ENCODE measurements around the gene SELENON. TPM values are rescaled to one million over a fixed set of nuclear protein-coding genes. Genes with fewer than 3 reads are reported as not detected.
A peak's percentile ranks its signal among the peaks of the same experiment; 100 is the strongest.

SELENON gene
- total and polyA plus RNA-seq, 9 of the 15 experiments (the other 6 are each of a cell fraction or from before 2014, with no cell fraction given), result 0.43 to 26.7 (median 7.0) TPM

- TF ChIP-seq CEBPZ (IDR thresholded peaks at IDR 0.05; ENCODE audit: borderline replicate concordance, low read depth, low read length) (no peak), E2F3 (CRISPR knock-in tag; IDR thresholded peaks at IDR 0.05) (no peak), NONO (IDR thresholded peaks at IDR 0.05; ENCODE audit: low read depth in 2 of 2, low read length in 1 of 2) (no peak), HMGN3 (IDR thresholded peaks at IDR 0.05; ENCODE audit: borderline replicate concordance, extremely low read depth, insufficient read length, low read depth, low read length) (no peak), ATF1 (CRISPR knock-in tag; IDR thresholded peaks at IDR 0.05) (no peak), ATF1 (tag; IDR thresholded peaks at IDR 0.05) (peak; percentile 74), ARID3A (IDR thresholded peaks at IDR 0.05; ENCODE audit: borderline replicate concordance, low read depth, low read length) (no peak), NUFIP1 (IDR thresholded peaks at IDR 0.05; ENCODE audit: partially characterized antibody) (no peak), DMBX1 (CRISPR knock-in tag; IDR thresholded peaks at IDR 0.05; ENCODE audit: borderline replicate concordance) (peak; percentile 81), CHD4 (IDR thresholded peaks at IDR 0.05; ENCODE audit: insufficient read depth, insufficient replicate concordance, low read depth, low read length, poor library complexity, severe bottlenecking) (no peak)
These were observed 17.3 kb upstream of the SELENON start (continued) for GRCh38 chr1:25782608-25783201.

All from K562 (cell line).